ENCODE results near the gene HOXA1.

The HOXA1 gene

DNA sequence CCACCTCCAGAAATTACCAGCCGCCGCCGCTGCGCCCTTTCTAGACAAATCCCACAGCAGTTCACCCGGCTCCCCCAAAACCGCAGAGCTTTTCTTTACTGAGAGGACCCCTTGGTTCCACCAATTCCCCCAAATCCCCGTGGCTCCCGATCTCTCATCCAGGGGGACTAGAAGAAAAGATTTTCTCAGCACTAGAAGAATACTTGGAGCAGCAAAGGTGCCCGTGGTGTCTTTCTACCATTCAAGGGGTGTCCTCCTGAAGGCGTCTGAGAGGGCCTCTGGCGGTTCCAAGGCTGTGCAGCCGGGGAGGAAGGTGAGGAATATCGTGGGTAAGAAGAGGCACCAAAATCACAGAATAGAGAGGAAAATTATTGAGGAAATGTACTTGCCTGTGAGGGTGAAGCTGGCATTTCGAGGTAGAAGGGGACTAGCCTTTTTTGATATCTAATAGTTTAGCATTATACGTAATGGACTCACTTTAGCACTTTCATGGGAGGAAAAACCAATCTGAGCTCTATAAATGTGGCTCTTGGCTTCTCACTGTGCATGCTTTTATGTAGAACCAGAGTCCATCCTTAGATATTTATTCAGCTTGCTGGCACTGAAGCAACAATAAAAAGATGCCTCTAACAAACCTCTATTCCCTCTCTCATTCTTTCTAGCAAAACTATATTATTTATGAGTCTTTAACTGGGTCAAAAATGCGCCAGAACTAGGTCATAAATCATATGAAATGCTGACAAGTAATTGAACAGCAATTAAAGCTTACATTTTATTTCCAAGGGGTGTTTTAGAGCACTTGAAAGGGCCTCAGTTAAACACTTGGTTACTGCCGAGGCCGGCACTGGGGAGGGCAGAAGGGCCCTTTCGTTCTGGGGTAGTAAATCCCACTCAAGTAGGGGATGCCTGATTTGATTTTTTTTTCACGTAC, 20.5 kb upstream of the HOXA1 start:
- no peak for DNase-seq

GRCh38 chr7:27115221-27116026, 19.6 kb upstream of the HOXA1 start:
- DNase-seq = no peak

DNA sequence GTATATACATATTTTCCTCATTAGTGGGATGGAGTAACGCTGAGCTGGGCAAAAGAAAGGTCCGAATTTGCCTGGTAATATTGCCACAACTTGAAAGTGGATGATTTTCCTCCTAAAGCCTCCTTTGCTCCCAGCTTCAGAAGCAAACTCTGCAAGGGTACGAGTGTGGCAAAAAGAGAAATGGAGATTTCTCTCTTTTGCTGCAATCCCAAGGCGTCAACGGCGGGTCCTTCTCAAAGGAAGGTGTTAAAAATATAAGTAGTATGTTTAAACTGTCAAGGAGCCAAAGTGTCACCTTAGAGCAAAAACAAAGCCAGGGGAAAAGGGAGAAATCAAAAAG, 19.1 kb upstream of the HOXA1 start:
- no peak for DNase-seq

DNA sequence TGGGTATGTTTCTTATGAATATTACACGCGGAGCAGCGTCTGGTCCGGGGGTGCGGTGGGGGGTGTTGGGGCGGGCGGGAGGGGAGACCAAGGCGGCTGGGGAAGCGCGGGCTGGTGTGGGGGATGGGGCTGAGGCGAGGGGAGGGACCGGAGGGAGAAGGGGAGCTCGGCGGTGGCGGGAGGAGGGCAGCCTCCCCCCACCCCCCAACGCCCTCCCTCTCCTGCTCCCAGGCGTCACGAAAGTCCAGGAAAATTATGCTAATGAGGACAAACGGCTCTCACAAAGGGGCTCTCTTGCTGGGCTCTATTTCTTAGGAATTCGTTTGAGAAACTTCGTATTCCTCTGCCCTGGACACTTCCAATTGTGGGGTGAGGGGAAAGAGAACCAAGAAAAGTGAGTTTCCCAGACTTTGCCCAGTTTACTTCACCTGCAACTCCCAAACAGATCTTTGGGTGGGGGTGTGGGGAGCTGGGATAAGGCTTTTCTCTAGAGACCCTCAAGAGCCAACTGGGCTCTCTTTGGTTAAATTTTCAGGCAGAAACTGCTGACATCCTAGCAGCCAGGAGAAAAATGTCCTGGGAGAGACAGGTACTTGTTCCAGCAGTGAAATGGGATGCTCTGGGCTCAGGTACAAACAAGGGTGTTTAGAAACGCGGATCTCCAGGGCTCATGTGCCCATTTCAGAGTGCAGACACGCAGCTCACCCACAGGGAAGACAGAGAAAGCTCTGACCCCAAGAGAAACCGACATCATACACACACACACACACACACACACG, 18.4 kb upstream of the HOXA1 start:
- no peak for DNase-seq

DNA sequence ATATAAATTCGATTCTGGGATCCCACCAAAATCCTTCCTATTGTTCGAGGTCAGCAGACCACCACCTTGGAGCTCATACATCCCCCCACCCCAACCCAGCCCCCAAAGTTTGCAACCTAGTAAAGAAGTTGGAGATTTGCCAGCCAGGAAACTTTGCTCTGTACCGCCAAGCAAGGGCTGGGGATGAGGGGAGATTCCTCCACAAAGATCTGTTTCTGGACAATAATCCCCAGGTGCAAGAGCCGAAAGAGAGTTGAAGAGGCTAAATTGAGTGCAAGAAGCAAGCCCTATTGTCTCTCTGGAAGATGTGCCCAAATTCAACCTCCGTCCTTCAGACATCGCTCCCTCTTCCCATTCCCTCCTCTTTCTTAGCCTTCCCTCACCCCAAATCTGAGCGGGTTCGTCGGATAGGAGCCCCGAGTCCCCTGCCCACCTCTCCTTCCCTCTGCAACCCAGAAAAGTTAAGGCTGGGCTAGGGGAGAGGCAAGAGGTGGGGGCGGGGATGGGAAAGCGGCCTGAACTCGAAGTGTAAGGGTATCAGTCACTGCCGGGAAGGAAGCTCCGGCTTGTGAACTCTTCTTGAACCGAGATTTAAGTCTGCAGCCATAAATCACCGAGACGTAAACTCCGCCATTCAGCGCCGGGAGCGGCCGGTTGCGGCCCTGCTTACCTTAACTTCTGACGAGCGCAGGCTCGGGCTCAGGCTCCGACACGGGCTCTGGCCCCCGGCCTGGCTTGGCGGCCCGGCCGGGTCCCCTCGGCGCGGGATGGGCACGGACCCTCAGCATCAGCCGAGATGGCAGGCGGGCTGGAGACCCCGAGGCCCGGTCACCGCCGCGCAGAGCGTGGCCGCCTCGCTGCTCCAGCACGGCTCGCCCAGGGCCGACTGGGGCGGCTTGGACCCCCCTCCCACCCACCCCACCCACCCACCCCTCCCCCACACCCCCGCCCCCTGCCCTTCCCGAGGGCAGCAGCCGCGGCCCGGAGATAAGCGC, 17.5 kb upstream of the HOXA1 start:
- no peak for DNase-seq

DNA sequence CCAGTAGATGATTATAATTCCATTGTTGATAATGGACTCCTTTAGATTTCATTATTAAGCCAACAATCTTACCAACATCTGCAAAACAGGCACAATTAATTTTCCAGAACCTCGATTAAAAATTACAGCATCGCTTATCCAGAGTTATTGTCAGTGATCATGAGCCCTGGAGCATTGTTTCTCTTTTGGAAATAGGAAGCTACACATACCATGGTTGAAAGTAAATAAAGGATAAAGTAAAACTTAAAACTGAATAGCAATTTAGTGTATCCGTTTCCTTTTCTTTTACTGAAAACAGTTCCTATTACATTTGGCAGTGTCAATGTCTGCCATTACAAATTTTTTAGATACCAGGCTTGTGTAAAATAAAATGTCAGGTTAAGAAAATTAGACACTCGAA, 16.6 kb upstream of the HOXA1 start:
- no peak for DNase-seq

DNA sequence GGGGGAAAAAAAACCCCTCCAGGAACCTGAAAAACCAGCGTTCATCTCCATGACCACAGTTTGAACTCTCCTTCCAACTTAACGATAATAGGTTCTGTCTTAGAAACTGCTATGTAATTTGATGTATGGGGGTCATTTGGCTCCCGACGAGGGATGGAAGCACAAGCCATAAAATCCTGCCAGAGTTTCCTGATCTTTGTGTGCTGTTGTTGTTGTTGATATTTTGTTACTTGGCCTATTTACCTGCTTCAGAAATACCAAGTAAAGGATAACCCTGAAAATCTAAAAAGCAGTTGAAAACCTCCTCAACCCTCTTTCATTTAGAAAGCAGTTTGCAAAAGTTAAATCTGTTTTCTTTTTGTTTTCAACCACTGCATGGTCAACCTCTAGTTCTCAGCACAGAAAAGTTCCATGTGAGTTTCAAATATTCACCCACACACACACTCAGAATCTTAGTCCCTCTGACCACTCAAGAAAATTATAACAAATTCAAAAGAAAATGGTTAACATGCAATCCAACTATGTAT, 16.0 kb upstream of the HOXA1 start:
- no peak for DNase-seq

DNA sequence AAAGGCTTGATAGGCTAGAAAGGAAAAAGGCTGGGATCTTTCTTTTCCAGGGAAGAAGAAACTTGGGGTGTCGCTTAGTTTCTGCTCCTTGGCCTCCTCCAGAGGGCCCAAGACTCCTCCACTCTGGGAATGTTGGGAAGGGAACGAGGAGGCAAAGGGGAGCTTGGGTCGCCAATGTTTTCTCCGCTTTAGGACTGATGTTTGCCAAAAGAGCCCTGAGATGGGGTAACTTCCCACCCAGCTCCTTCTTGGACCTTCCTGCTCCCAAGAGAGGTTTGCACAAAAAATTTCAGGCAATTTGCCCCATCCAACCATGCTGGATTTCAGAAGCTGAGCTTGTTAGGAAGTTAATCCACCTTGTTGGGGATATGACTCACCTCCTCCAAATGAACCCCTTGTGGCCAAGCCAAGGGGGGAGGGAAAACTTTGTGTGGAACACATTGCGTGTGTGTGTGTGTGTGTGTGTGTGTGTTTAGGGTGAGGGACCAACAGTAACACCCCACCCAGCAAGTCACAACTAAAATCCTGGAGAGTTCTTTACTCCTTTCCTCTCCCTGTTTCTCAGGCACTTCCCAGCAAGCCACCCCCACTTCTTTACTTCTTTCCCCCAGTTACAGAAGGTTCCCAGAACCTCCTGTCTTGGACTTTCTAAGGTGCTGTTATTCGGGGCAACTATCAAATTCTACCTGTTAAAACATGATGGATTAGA, 15.4 kb upstream of the HOXA1 start:
- no peak for DNase-seq

DNA sequence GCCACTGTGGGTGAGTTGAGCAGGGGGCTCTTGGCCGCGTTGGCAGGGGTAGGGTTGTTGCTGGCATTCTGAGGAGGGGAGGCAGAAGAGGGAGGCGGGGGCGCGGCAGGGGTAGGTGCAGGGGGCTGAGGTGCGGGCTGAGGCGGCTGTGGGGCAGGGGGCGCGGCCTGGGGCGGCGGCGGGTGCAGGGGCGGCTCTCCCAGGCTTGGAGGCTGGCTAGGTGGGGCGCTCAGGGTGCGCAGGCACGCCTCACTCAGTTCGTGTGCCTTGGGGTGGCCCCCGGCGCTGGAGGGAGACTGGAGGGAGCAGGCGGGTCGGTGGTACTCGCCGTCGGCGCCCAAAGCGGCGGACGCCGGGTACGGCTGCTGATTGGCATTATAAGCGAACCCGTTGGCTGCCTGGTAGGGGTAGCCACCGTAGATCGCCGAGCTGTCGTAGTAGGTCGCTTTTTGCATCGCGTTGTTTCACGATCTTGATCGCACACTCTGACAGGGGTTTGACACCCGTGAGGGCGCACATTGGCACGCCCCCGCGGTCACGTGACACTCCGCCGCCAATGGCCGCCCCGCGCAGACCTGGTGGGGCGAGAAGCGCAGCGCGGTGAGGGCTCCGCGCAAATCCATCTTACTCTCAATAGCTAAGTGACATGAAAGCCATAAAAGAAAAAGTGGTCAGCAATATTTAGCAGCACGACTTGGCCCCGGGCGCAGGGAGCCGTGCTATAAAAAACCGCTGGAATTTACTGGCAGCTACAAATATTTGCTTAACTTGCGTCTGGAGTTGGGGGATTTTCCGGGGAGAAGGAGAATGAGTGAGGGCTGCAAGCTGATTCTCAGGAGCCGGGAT, 14.6 kb upstream of the HOXA1 start:
- DNase-seq = no peak

GRCh38 chr7:27109466-27110185, 13.8 kb upstream of the HOXA1 start:
- DNase-seq = no peak

DNA sequence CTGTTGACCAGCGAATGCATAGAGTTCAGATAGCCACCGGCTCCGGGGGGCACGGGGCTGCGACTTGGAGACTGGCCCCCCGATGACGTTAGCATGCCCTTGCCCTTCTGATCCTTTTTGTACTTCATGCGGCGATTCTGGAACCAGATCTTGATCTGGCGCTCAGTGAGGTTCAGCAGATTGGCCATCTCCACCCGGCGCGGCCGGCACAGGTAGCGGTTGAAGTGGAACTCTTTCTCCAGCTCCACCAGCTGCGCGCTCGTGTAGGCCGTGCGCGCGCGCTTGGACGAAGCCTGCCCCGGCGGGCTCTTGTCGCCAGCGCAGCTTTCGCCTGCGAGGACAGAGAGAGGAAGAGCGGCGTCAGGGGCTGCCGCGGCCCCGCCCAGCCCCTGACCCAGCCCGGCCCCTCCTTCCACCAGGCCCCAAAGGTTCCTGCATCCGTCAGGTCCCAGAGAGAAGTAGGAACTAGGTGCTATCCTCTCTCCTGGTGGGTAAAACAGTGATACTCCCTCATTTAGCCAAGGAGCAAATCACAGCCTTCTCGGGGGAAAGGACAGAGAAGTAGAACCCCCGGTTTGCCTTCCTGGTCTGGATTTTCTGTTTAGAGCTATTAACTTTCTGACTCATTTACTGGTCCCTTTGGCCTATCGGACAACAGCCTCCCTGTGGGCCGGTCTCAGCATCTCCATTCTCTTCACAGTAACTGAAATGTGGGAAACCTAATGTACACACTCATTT, 12.8 kb upstream of the HOXA1 start:
- no peak for DNase-seq

GRCh38 chr7:27107391-27108381, 11.9 kb upstream of the HOXA1 start:
- DNase-seq = no peak

- no peak for DNase-seq
These were observed 11.1 kb upstream of the HOXA1 start for GRCh38 chr7:27106901-27107240.

- DNase-seq = no peak
These were observed 10.5 kb upstream of the HOXA1 start for GRCh38 chr7:27106181-27106900.

DNA sequence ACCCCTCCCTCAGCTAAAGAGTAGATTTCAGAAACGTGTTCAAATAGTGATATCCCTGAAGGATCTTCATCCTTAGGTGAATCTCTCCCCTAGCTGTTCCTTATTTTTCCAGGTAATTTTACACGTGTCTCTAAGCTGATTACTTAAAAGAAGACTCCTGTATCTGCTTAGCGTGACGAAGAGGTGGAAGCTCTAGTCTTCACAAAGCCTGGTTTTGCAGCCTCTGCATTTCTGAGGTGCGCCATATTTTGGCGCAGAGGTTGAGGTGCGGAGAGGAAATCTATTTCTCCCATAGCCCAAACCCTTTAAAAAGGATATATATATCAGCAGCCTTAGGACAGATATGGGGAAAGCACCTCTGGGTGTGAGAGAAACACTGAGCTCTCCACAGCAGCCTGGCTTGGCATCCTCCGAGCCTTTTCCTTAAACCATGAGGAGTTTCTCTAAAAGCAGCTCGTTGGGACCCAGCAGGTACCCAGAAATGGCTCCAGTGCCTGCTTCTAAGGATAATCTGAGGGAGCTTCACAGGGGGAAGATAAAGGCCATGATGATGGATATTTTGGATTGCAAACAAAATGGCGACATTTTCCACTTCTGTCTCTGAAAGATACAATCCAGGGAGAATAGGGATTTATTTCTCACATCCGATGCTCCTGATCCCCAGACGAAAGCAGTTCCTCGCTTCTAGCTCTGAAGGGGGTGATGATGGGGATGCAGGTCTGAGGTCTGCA, 9.7 kb upstream of the HOXA1 start:
- DNase-seq = no peak

All from stimulated activated CD4-positive, alpha-beta T cell treated with anti-CD3 and anti-CD28 coated beads, Interleukin-12 subunit alpha, Interleukin-12 subunit beta, amount 100 ng/mL, for 4 hours (primary cell).